Cardiac muscle cell (in vitro differentiated cells and primary cell): Measurements from ENCODE around the gene ERFL. TPM values are rescaled to one million over a fixed set of nuclear protein-coding genes. Genes with fewer than 3 reads are reported as not detected.

Source experiments
- DNase-seq, 2 donors: peaks; one replicate each; pipeline versions ENCODE4 v3.0.0 to v3.0.0-alpha.2; 2010 to 2017; ENCODE audit warnings: low read depth in 1 of 2, low spot score in 1 of 2
- H3K27ac ChIP-seq: fragments of 200-600 bp; sonication (generic); 2 replicates; pipeline ENCODE4 v1.5.1; 2016
- H3K27me3 ChIP-seq: fragments of 200-600 bp; sonication (generic); 2 replicates; pipeline ENCODE4 v1.6.0; 2016; ENCODE audit warnings: control low read depth
- H3K36me3 ChIP-seq: fragments of 200-600 bp; sonication (generic); 2 replicates; pipeline ENCODE4 v1.5.1; 2016; ENCODE audit warnings: control low read depth
- H3K4me1 ChIP-seq: fragments of 200-600 bp; sonication (generic); 2 replicates; pipeline ENCODE4 v1.8.1; 2017; ENCODE audit warnings: low read depth, mild to moderate bottlenecking, mixed run types
- H3K4me3 ChIP-seq: fragments of 200-600 bp; sonication (generic); 2 replicates; pipeline ENCODE4 v1.5.1; 2016; ENCODE audit warnings: mild to moderate bottlenecking
- H3K9me3 ChIP-seq: fragments of 200-600 bp; sonication (generic); 2 replicates; pipeline ENCODE4 v1.5.1; 2017; ENCODE audit warnings: low read depth, mild to moderate bottlenecking, control low read depth
- CTCF ChIP-seq: IDR thresholded peaks from 2 replicates; pipeline ENCODE4 v1.5.1; 2012; ENCODE audit warnings: low read depth, mild to moderate bottlenecking, low read length
- polyA plus RNA-seq: library from polyadenylated mRNA; unstranded; fragments of >200 nt; fragmentation: Nextera tagmentation; extraction: Ambion mirVana; gene quantifications from 2 replicates; pipeline ENCODE4 v1.2.1, GENCODE V29; 2016
- total RNA-seq: library from RNA; depleted of rRNA; stranded (reverse); fragments of >200 nt; gene quantifications from 2 replicates; pipeline ENCODE4 v1.2.3, GENCODE V29; 2016

The ERFL gene
- total RNA-seq: 1.0 TPM in 1 of 2 replicates, not detected in the other
- 0.06 TPM in 1 of 2 replicates, not detected in the other for polyA plus RNA-seq

GRCh38 chr19:41928221-41928683 is at the start of gene ERFL:
Gene ERFL, minus strand, starts transcription at chr19:41928449. Its CDS starts 15,530 bp downstream, at chr19:41912919.
- Histone ChIP-seq H3K4me3 (peak within 1 kb of the TSS; percentile 42), H3K27me3 (peaks cover 98% of the 10 kb centered on the region), H3K9me3 (no peaks in the 10 kb centered on the region), H3K27ac (no peak within 1 kb of the TSS), H3K4me1 (no peaks in the 10 kb centered on the region), H3K36me3 (no peaks in the 10 kb centered on the region)
- TF ChIP-seq CTCF: no peak
- DNase-seq: no peak

DNA sequence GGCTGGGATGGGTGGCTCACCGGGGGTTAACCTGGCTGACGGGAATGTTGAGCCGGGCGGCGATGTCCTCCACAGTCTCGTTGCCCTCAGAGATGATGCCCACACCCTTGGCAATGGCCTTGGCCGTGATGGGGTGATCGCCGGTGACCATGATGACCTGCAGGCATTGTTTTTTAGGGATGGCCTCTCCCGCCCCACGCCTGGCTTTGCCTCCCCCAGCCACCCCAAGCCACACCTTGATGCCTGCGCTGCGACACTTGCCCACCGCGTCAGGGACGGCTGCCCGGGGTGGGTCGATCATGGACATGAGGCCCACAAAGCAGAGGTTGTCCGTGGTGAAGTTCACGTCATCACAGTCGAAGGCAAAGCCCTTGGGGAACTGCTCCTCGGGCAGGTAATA is 49.7 kb upstream of the ERFL start:
- H3K36me3 ChIP-seq: no peaks in the 10 kb centered on the region
- H3K9me3 ChIP-seq: no peaks in the 10 kb centered on the region
- TF ChIP-seq CTCF: no peak
- H3K27ac ChIP-seq: no peak overlapping the region
- no peak for DNase-seq
- no peak overlapping the region for H3K4me3 ChIP-seq
- no peaks in the 10 kb centered on the region for H3K4me1 ChIP-seq
- H3K27me3 ChIP-seq: no peaks in the 10 kb centered on the region

DNA sequence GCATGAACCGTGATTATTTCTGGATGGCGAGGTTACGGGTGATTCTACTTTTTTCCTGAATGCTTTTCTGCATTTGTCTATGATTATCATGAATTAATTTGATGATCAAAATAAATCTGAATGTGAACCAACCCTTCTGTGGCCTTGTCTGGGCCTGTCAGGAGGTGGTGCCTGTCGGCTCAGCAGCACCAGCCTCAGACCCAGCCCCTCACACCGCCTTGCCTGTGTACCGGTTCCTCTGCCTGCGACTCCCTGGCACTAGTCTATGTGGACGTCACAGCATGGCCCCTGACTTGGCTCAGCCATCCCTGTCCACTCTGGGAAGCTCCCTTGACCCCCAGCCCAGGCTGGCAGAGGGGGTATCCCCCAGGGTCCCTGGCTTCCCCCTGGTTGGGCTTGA is 46.4 kb upstream of the ERFL start:
- TF ChIP-seq CTCF: no peak
- no peaks in the 10 kb centered on the region for H3K36me3 ChIP-seq
- no peaks in the 10 kb centered on the region for H3K9me3 ChIP-seq
- H3K4me1 ChIP-seq: no peaks in the 10 kb centered on the region
- no peak overlapping the region for H3K27ac ChIP-seq
- H3K27me3 ChIP-seq: no peaks in the 10 kb centered on the region
- H3K4me3 ChIP-seq: no peak overlapping the region
- DNase-seq: no peak

DNA sequence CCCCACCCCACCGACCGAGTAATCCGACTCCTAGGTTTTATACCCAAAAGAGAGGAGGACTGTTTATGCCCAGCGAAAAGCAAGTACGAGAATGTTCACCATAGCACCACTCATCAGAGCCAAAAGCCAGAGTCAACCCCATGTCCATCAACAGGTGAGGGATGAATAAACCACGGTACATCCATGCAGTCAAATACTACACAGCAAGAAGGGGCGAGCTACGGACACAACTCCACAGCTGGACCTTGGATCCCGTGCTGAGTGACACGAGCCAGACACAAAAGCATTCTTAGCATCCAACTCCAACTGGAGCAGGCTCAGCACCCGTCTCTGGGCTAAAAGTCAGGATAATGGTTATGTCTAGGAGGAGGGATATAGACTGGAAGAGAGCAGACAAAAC is 43.1 kb upstream of the ERFL start:
- H3K27me3 ChIP-seq: no peaks in the 10 kb centered on the region
- H3K9me3 ChIP-seq: no peaks in the 10 kb centered on the region
- H3K4me3 ChIP-seq: no peak overlapping the region
- no peaks in the 10 kb centered on the region for H3K36me3 ChIP-seq
- H3K27ac ChIP-seq: no peak overlapping the region
- DNase-seq: no peak
- no peak for TF ChIP-seq CTCF
- H3K4me1 ChIP-seq: no peaks in the 10 kb centered on the region

- no peaks in the 10 kb centered on the region for H3K9me3 ChIP-seq
- H3K27ac ChIP-seq: no peak overlapping the region
- DNase-seq: no peak
- H3K36me3 ChIP-seq: no peaks in the 10 kb centered on the region
- no peak for TF ChIP-seq CTCF
- H3K4me3 ChIP-seq: no peak overlapping the region
- no peaks in the 10 kb centered on the region for H3K27me3 ChIP-seq
- H3K4me1 ChIP-seq: no peaks in the 10 kb centered on the region
Measured at GRCh38 chr19:41969772-41970458, 41.7 kb upstream of the ERFL start.
